IMR-90 (cell line): Measurements from ENCODE around the gene PTX4. TPM values are rescaled to one million over a fixed set of nuclear protein-coding genes. Genes with fewer than 3 reads are reported as not detected.
A peak's percentile ranks its signal among the peaks of the same experiment; 100 is the strongest.

Source experiments
- ATAC-seq: fragments of 200-7000 bp; cut with Tn5 transposase; 2 replicates; pipeline ENCODE4 v1.9.1; 2020; ENCODE audit warnings: low read depth, mild to moderate bottlenecking, moderate library complexity
- BruUV-seq: library from RNA; stranded (reverse); fragments of 400-500 nt; replicated peaks from 2 replicates; lab custom pipeline; 2021; lab: Mats Ljungman, UMichigan
- CTCF ChIA-PET: fragments of 300-600 bp; formaldehyde crosslinking; extraction: SDS; loops from one replicate; lab custom pipeline; 2021; ENCODE audit warnings: antibody characterized with exemption; lab: Yijun Ruan, JAX
- POLR2A ChIA-PET: fragments of 300-600 bp; sonication (Branson Sonifier 250); formaldehyde crosslinking; loops from one replicate; lab custom pipeline; 2022; ENCODE audit warnings: antibody characterized with exemption; ENCODE audit not compliant: unreplicated experiment; lab: Charles Lee
- DNase-seq: peaks from one replicate; pipeline ENCODE4 v3.0.0; 2013
- H2AFZ ChIP-seq: replicated peaks from 2 replicates; pipeline ENCODE3; 2013; ENCODE audit warnings: low read length, mild to moderate bottlenecking; ENCODE audit not compliant: poor library complexity
- H2AK5ac ChIP-seq: 2 replicates; pipeline ENCODE4 v1.6.1; 2013; ENCODE audit warnings: low read depth, low read length, inconsistent platforms
- H2AK9ac ChIP-seq: replicated peaks from 2 replicates; pipeline ENCODE3; 2013; ENCODE audit warnings: mild to moderate bottlenecking, low read depth, low read length, moderate library complexity; ENCODE audit not compliant: poor library complexity
- H2BK120ac ChIP-seq: 2 replicates; pipeline ENCODE4 v1.6.1; 2013; ENCODE audit warnings: low read depth, low read length, inconsistent platforms
- H2BK15ac ChIP-seq: 3 replicates; pipeline ENCODE4 v1.6.1; 2013; ENCODE audit warnings: low read depth, low read length, inconsistent platforms
- H2BK20ac ChIP-seq: 2 replicates; pipeline ENCODE4 v1.6.1; 2013; ENCODE audit warnings: low read depth, mild to moderate bottlenecking, inconsistent platforms, low read length, moderate library complexity
- H2BK5ac ChIP-seq: 2 replicates; pipeline ENCODE4 v1.6.1; 2013; ENCODE audit warnings: mild to moderate bottlenecking, low read depth, low read length, inconsistent platforms; ENCODE audit not compliant: poor library complexity, severe bottlenecking
- H3K14ac ChIP-seq: replicated peaks from 2 replicates; pipeline ENCODE4 v1.6.1; 2013; ENCODE audit warnings: low read depth, low read length, inconsistent platforms
- H3K18ac ChIP-seq: 2 replicates; pipeline ENCODE4 v1.6.1; 2013; ENCODE audit warnings: low read depth, low read length, control low read depth
- H3K23ac ChIP-seq: 2 replicates; pipeline ENCODE4 v1.6.1; 2013; ENCODE audit warnings: low read depth, low read length, inconsistent platforms
- H3K27ac ChIP-seq: 2 replicates; pipeline ENCODE4 v1.5.1; 2013; ENCODE audit warnings: mild to moderate bottlenecking, control low read depth, low read length; ENCODE audit not compliant: insufficient read depth
- H3K27me3 ChIP-seq: 2 replicates; pipeline ENCODE4 v1.6.1; 2013; ENCODE audit warnings: low read length; ENCODE audit not compliant: control insufficient read depth, insufficient read depth
- H3K36me3 ChIP-seq: 2 replicates; pipeline ENCODE4 v1.6.1; 2013; ENCODE audit warnings: low read length, mixed read lengths; ENCODE audit not compliant: control insufficient read depth, insufficient read depth
- H3K4ac ChIP-seq: 2 replicates; pipeline ENCODE4 v1.6.1; 2013; ENCODE audit warnings: low read depth, low read length, inconsistent platforms
- H3K4me1 ChIP-seq: 2 replicates; pipeline ENCODE4 v1.6.1; 2013; ENCODE audit warnings: low read length, mixed read lengths; ENCODE audit not compliant: control insufficient read depth, insufficient read depth
- H3K4me2 ChIP-seq: 2 replicates; pipeline ENCODE4 v1.6.1; 2013; ENCODE audit warnings: low read depth, mild to moderate bottlenecking, control low read depth, low read length, moderate library complexity
- H3K4me3 ChIP-seq: 2 replicates; pipeline ENCODE4 v1.5.1; 2013; ENCODE audit warnings: low read depth, mild to moderate bottlenecking, control low read depth, low read length, moderate library complexity; ENCODE audit not compliant: insufficient read depth
- H3K56ac ChIP-seq: 2 replicates; pipeline ENCODE4 v1.6.1; 2013; ENCODE audit warnings: low read length, inconsistent platforms; ENCODE audit not compliant: insufficient read depth; ENCODE audit errors: extremely low read depth
- H3K79me1 ChIP-seq, 2 experiments: 2 replicates each; pipeline ENCODE4 v1.6.1; 2013; ENCODE audit warnings: low read length in 2 of 2, inconsistent platforms in 1 of 2, low read depth in 1 of 2
- H3K9ac ChIP-seq: 2 replicates; pipeline ENCODE4 v1.6.1; 2013; ENCODE audit warnings: low read depth, low read length, control low read depth
- H3K9me1 ChIP-seq: 2 replicates; pipeline ENCODE4 v1.6.1; 2013; ENCODE audit warnings: low read length, inconsistent platforms; ENCODE audit not compliant: insufficient read depth
- H3K9me3 ChIP-seq: 2 replicates; pipeline ENCODE4 v1.6.1; 2013; ENCODE audit warnings: low read length; ENCODE audit not compliant: control insufficient read depth, insufficient read depth
- H4K20me1 ChIP-seq: 2 replicates; pipeline ENCODE4 v1.6.1; 2013; ENCODE audit warnings: low read length, inconsistent platforms; ENCODE audit not compliant: insufficient read depth
- H4K5ac ChIP-seq: 2 replicates; pipeline ENCODE4 v1.6.1; 2013; ENCODE audit warnings: mild to moderate bottlenecking, low read depth, low read length, control low read depth
- H4K8ac ChIP-seq, 2 experiments: 2 replicates each; pipeline ENCODE4 v1.6.1; 2013; ENCODE audit warnings: low read depth in 2 of 2, low read length in 2 of 2, control low read depth in 1 of 2, inconsistent platforms in 1 of 2
- H4K91ac ChIP-seq: 2 replicates; pipeline ENCODE4 v1.6.1; 2013; ENCODE audit warnings: low read depth, low read length, inconsistent platforms; ENCODE audit not compliant: insufficient read depth
- FOS ChIP-seq: fragments of 150-350 bp; IDR thresholded peaks from 2 replicates; pipeline ENCODE4 v1.6.1; 2016; ENCODE audit warnings: low read depth, low read length
- MAZ ChIP-seq: IDR thresholded peaks from 2 replicates; pipeline ENCODE4 v1.6.1; 2012; ENCODE audit warnings: low read depth, mild to moderate bottlenecking, low read length, improper control_type of control experiment, moderate library complexity, borderline replicate concordance
- WGBS, 2 experiments: methylation state at CpG; one replicate each; pipeline versions ENCODE4 v1.1.5 to v1.1.7; 2013; ENCODE audit warnings: missing lambda C conversion rate in 2 of 2; ENCODE audit not compliant: insufficient read length in 1 of 2; ENCODE audit errors: extremely low coverage in 2 of 2; 5-methylcytosine and 5-hydroxymethylcytosine counted together
- dilution Hi-C: fragments of 300-500 bp; cut with HindIII; formaldehyde crosslinking; loops from one replicate; pipeline ENCODE4 v1.14.3; 2018; ENCODE audit warnings: low sequenced_read_pairs; ENCODE audit not compliant: unreplicated experiment
- in situ Hi-C: fragments of 300-500 bp; cut with MboI; formaldehyde crosslinking; loops from 3 replicates; pipeline ENCODE4 v1.14.3; 2019; ENCODE audit warnings: low sequenced_read_pairs, inconsistent platforms, mixed read lengths
- intact Hi-C: fragments of 100-400 bp; cut with micrococcal nuclease; formaldehyde crosslinking; loops from 2 replicates; pipeline ENCODE4 v1.10.0; 2022
- polyA plus RNA-seq, 3 experiments: library from polyadenylated mRNA; depleted of rRNA; stranded (reverse); fragments of >200 nt; gene quantifications; 2 replicates each; pipeline ENCODE4 v1.2.3, GENCODE V29; 2012; ENCODE audit warnings: low replicate concordance in 1 of 3
- total RNA-seq: library from RNA; depleted of rRNA; stranded (reverse); fragments of >200 nt; gene quantifications from 2 replicates; pipeline ENCODE4 v1.2.3, GENCODE V29; 2012
- TF ChIP-seq, protein P1 (sequence below): fragments of 150-350 bp; IDR thresholded peaks from 2 replicates; pipeline ENCODE4 v1.6.1; 2017; ENCODE audit warnings: mild to moderate bottlenecking, antibody characterized with exemption, low read length, low read depth

The PTX4 gene
- total and polyA plus RNA-seq, 2 of the 4 experiments (the other 2 are of a cell fraction): 0.07 TPM; not detected in 1

DNA sequence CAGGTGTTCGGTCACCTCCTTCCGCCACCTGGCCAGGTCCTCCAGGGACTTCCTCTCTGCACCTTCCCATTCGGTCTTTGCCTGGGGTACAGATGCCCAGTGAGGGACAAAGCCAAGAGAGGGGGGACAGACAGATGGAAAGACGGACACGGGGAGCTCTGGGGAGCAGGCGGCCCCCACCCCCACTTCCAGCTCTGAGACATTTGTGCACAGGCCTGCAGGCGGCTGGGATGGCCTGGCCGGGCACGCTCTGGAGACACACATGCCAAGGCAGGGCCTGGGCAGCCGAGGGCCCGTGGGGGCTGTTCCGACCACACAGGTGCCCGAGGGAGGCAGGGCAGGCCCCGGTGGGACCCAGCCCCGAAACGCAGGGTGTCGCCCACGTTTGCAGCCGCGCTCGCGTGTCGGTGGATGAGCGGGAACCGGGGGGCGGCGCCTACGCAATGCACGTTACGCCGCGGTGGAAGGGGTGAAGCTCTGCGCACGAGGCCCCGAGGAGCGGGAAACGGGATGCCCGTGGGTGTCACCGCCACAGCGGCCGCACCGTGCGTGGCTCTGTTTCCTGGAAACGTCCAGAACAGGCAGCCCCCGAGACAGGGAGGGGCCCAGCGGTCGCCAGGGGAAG lies 51.9 kb downstream of the PTX4 start:
- BruUV-seq: no TSS peak

More for the DNA sequence above, 51.9 kb downstream of the PTX4 start:
- intact Hi-C loops (no loop called here), dilution Hi-C loops (no loop called here), in situ Hi-C loops (no loop called here)
- no peak overlapping the region for H3K4me2 ChIP-seq
- H3K23ac ChIP-seq: no peak overlapping the region
- 84% methylated on average over 42 of the region's 47 CpGs; no CpG with 5 or more reads in 1 of the 2 experiments for WGBS, 2 experiments
- no peak overlapping the region for H2BK15ac ChIP-seq
- H3K4me1 ChIP-seq: no peaks in the 10 kb centered on the region
- no peaks in the 10 kb centered on the region for H3K9me1 ChIP-seq
- no peak overlapping the region for H3K27ac ChIP-seq
- H3K79me1 ChIP-seq: no peaks in the 10 kb centered on the region
- no peak overlapping the region for H3K14ac ChIP-seq
- H2BK120ac ChIP-seq: no peak overlapping the region
- no peak overlapping the region for H4K91ac ChIP-seq
- H4K8ac ChIP-seq: no peak overlapping the region
- no peaks in the 10 kb centered on the region for H3K36me3 ChIP-seq
- no peak overlapping the region for H4K5ac ChIP-seq
- H2AK5ac ChIP-seq: no peak overlapping the region
- no peak overlapping the region for H3K4me3 ChIP-seq
- no peak overlapping the region for H3K4ac ChIP-seq
- POLR2A ChIA-PET: no interaction called here
- no peak overlapping the region for H3K56ac ChIP-seq
- H3K9me3 ChIP-seq: no peaks in the 10 kb centered on the region
- peak overlapping the region; percentile 82 for H2AK9ac ChIP-seq
- H3K9ac ChIP-seq: no peak overlapping the region
- ATAC-seq (no peak), DNase-seq (no peak)
- no peak overlapping the region for H2BK20ac ChIP-seq
- no peak overlapping the region for H2BK5ac ChIP-seq
- peak overlapping the region; percentile 21 for H2AFZ ChIP-seq
- H3K27me3 ChIP-seq: peaks cover 6% of the 10 kb centered on the region; the same call in 1 of the 2 replicates
- CTCF ChIA-PET: no interaction called here
- H4K20me1 ChIP-seq: no peaks in the 10 kb centered on the region
- no peak overlapping the region for H3K18ac ChIP-seq
- TF ChIP-seq MAZ (no peak), FOS (no peak)
- TF ChIP-seq, protein P1, sequence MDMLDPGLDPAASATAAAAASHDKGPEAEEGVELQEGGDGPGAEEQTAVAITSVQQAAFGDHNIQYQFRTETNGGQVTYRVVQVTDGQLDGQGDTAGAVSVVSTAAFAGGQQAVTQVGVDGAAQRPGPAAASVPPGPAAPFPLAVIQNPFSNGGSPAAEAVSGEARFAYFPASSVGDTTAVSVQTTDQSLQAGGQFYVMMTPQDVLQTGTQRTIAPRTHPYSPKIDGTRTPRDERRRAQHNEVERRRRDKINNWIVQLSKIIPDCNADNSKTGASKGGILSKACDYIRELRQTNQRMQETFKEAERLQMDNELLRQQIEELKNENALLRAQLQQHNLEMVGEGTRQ: no peak
